SK-N-SH (cell line): ENCODE results near the gene TPP2. TPM values are rescaled to one million over a fixed set of nuclear protein-coding genes. Genes with fewer than 3 reads are reported as not detected.
A peak's percentile ranks its signal among the peaks of the same experiment; 100 is the strongest.

ENCODE experiments used
- CTCF ChIA-PET: fragments of 300-600, 350-600 bp; formaldehyde crosslinking; extraction: SDS; loops from one replicate; lab custom pipeline; 2021; lab: Yijun Ruan, JAX
- POLR2A ChIA-PET: fragments of 350-600 bp; sonication (Branson Sonifier 250); formaldehyde crosslinking; extraction: SDS; loops from one replicate; lab custom pipeline; 2020; ENCODE audit warnings: antibody characterized with exemption, inconsistent platforms; lab: Yijun Ruan, JAX
- DNase-seq: peaks from one replicate; pipeline ENCODE4 v3.0.0; 2012
- H2AFZ ChIP-seq: fragments of 200-600 bp; sonication (generic); 2 replicates; pipeline ENCODE4 v1.8.1; 2016; ENCODE audit warnings: antibody characterized with exemption, mild to moderate bottlenecking, low read depth
- H3F3A ChIP-seq: fragments of 200-600 bp; sonication (generic); replicated peaks from 2 replicates; pipeline ENCODE3; 2016; ENCODE audit warnings: antibody characterized with exemption, mild to moderate bottlenecking; ENCODE audit not compliant: insufficient read depth
- H3K27ac ChIP-seq, 2 experiments: fragments of 200-500 bp in 1 of 2; fragments of 200-600 bp in 1 of 2; sonication (Bioruptor generic) in 1 of 2; sonication (generic), shearing (Covaris generic) in 1 of 2; 2 replicates each; pipeline versions ENCODE4 v1.5.1 to v1.6.1; 2014 to 2016; ENCODE audit warnings: low read depth in 2 of 2, inconsistent platforms in 1 of 2, low read length in 1 of 2, mild to moderate bottlenecking in 1 of 2, mixed read lengths in 1 of 2
- H3K27me3 ChIP-seq: fragments of 200-600 bp; sonication (generic), shearing (Covaris generic); 2 replicates; pipeline ENCODE4 v1.6.1; 2016; ENCODE audit warnings: mixed run types; ENCODE audit not compliant: insufficient read depth
- H3K36me3 ChIP-seq, 2 experiments: fragments of 200-500 bp in 1 of 2; fragments of 200-600 bp in 1 of 2; sonication (Bioruptor generic) in 1 of 2; sonication (generic) in 1 of 2; replicated peaks in 1 of 2; 2 replicates each; pipeline versions ENCODE3 to v1.5.1; 2014 to 2016; ENCODE audit warnings: low read length in 1 of 2, mild to moderate bottlenecking in 1 of 2; ENCODE audit not compliant: insufficient read depth in 2 of 2, control insufficient read depth in 1 of 2
- H3K4me1 ChIP-seq, 2 experiments: fragments of 200-500 bp in 1 of 2; fragments of 200-600 bp in 1 of 2; sonication (Bioruptor generic) in 1 of 2; sonication (generic), shearing (Covaris generic) in 1 of 2; 2 replicates each; pipeline versions ENCODE4 v1.5.1 to v1.6.1; 2014 to 2016; ENCODE audit warnings: low read depth in 1 of 2, low read length in 1 of 2, mixed run types in 1 of 2; ENCODE audit not compliant: insufficient read depth in 2 of 2, control insufficient read depth in 1 of 2
- H3K4me2 ChIP-seq: fragments of 200-600 bp; sonication (generic), shearing (Covaris generic); 2 replicates; pipeline ENCODE4 v1.6.1; 2017; ENCODE audit warnings: mixed run types
- H3K4me3 ChIP-seq, 2 experiments: fragments of 200-500 bp in 1 of 2; fragments of 200-600 bp in 1 of 2; sonication (Bioruptor generic) in 1 of 2; sonication (generic), shearing (Covaris generic) in 1 of 2; 2 replicates each; pipeline versions ENCODE4 v1.5.1 to v1.8.1; 2014 to 2016; ENCODE audit warnings: low read depth in 2 of 2, inconsistent platforms in 1 of 2, low read length in 1 of 2, mild to moderate bottlenecking in 1 of 2, mixed read lengths in 1 of 2, moderate library complexity in 1 of 2
- H3K79me2 ChIP-seq: fragments of 200-600 bp; sonication (generic); 2 replicates; pipeline ENCODE4 v1.8.1; 2017; ENCODE audit warnings: mild to moderate bottlenecking; ENCODE audit not compliant: insufficient read depth
- H3K9ac ChIP-seq: fragments of 200-600 bp; sonication (generic); 2 replicates; pipeline ENCODE4 v1.6.1; 2017; ENCODE audit warnings: mixed run types
- H3K9me2 ChIP-seq: fragments of 200-600 bp; sonication (generic); 2 replicates; pipeline ENCODE4 v1.6.1; 2017; ENCODE audit warnings: mixed run types
- H3K9me3 ChIP-seq: fragments of 200-600 bp; sonication (generic); 2 replicates; pipeline ENCODE4 v1.6.1; 2017; ENCODE audit warnings: mixed run types, mild to moderate bottlenecking, moderate library complexity
- H4K20me1 ChIP-seq: fragments of 200-600 bp; sonication (generic); 2 replicates; pipeline ENCODE4 v1.6.1; 2017; ENCODE audit warnings: mild to moderate bottlenecking, mixed run types; ENCODE audit not compliant: insufficient read depth
- ELF1 ChIP-seq: IDR thresholded peaks from 2 replicates; pipeline ENCODE4 v1.4.0; 2012
- EP300 ChIP-seq, 2 experiments: IDR thresholded peaks; 2 replicates each; pipeline versions ENCODE4 v1.4.0 to v1.6.1; 2012; ENCODE audit warnings: borderline replicate concordance in 1 of 2, low read depth in 1 of 2, low read length in 1 of 2
- FOXJ3 ChIP-seq: sonication (generic); formaldehyde crosslinking; IDR thresholded peaks from 2 replicates; pipeline ENCODE4 v1.5.1; 2020; ENCODE audit warnings: mild to moderate bottlenecking, missing genetic modification reagents
- GATA2 ChIP-seq: sonication (generic); formaldehyde crosslinking; IDR thresholded peaks from 2 replicates; pipeline ENCODE4 v1.5.0; 2020; ENCODE audit warnings: mild to moderate bottlenecking, missing genetic modification reagents
- MAX ChIP-seq: IDR thresholded peaks from 2 replicates; pipeline ENCODE4 v1.4.0; 2012; ENCODE audit warnings: low read depth
- MEF2A ChIP-seq: IDR thresholded peaks from 2 replicates; pipeline ENCODE4 v1.4.0; 2012; ENCODE audit warnings: low read depth, borderline replicate concordance
- MXI1 ChIP-seq: IDR thresholded peaks from 2 replicates; pipeline ENCODE4 v1.6.1; 2012; ENCODE audit warnings: mild to moderate bottlenecking, low read depth, low read length, improper control_type of control experiment
- NFIC ChIP-seq: IDR thresholded peaks from 2 replicates; pipeline ENCODE4 v1.4.0; 2012; ENCODE audit warnings: borderline replicate concordance
- PBX3 ChIP-seq: IDR thresholded peaks from 2 replicates; pipeline ENCODE4; 2012
- RFX5 ChIP-seq: IDR thresholded peaks from 2 replicates; pipeline ENCODE4 v1.6.1; 2012; ENCODE audit warnings: mild to moderate bottlenecking, improper control_type of control experiment, low read length
- RXRA ChIP-seq: IDR thresholded peaks from 2 replicates; pipeline ENCODE4 v1.4.0; 2012; ENCODE audit warnings: low read depth, mild to moderate bottlenecking, borderline replicate concordance
- TAF1 ChIP-seq: IDR thresholded peaks from 2 replicates; pipeline ENCODE4 v1.6.1; 2012; ENCODE audit warnings: low read depth, mild to moderate bottlenecking, low read length, moderate library complexity, borderline replicate concordance
- TEAD4 ChIP-seq: IDR thresholded peaks from 2 replicates; pipeline ENCODE4 v1.4.0; 2012; ENCODE audit warnings: mild to moderate bottlenecking, borderline replicate concordance; ENCODE audit not compliant: insufficient read depth
- USF1 ChIP-seq: IDR thresholded peaks from 2 replicates; pipeline ENCODE4 v1.4.0; 2012; ENCODE audit warnings: low read depth, borderline replicate concordance
- USF2 ChIP-seq: fragments of 150-350 bp; IDR thresholded peaks from 2 replicates; pipeline ENCODE4 v1.6.1; 2017; ENCODE audit warnings: antibody characterized with exemption, low read length, low read depth, borderline replicate concordance
- YY1 ChIP-seq: IDR thresholded peaks from 2 replicates; pipeline ENCODE4 v1.4.0; 2012; ENCODE audit warnings: low read depth, mild to moderate bottlenecking
- WGBS: methylation state at CpG from one replicate; pipeline ENCODE4 v1.1.6; 2017; ENCODE audit warnings: low lambda C conversion rate; 5-methylcytosine and 5-hydroxymethylcytosine counted together
- polyA plus RNA-seq, 3 experiments: library from polyadenylated mRNA; depleted of rRNA; stranded (reverse); fragments of >200 nt; gene quantifications; 2 replicates each; pipeline ENCODE4 v1.2.3, GENCODE V29; 2012
- TF ChIP-seq, protein P1 (sequence below): IDR thresholded peaks from 2 replicates; pipeline ENCODE4 v1.6.1; 2012; ENCODE audit warnings: mild to moderate bottlenecking, low read depth, low read length, moderate library complexity

TPP2 gene
- polyA plus RNA-seq, 1 of the 3 experiments (the other 2 are of a cell fraction) = 8.3 TPM

DNA sequence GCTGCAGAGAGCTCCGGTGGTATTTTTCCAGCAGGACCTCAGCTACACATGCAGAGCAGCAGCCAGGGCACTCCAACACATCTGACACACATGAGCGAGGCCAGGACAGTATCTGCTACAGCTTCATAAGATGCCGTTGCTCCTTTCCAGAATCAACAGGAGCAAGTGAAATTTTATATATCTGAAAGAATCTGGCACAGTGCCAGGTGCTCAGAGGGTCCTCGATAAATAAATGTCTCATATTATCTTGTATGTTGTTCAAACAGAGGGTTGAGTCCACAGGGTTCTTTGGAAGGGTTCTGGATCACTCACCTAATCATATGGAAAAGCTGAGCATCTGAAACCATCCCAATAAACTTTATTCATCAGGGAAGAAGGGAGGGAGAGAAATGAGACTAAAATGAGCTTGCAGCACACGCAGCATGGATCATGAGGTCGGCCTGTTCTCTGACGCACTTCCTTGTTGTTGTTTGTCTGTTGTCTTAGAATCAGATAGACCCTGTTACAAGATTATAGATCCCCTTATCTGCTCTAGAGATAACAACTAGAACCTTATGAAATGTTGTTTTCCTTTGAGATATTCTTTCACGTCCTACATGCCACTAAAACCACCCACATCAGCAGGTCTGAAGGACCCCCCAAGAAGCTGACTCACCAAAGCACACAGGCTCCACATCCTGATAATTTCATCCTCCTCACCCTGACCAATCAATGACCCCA lies 101.3 kb downstream of the TPP2 start:
- H3K9me3 ChIP-seq = peaks cover 3% of the 10 kb centered on the region; the same call in 1 of the 2 replicates
- H3K36me3 ChIP-seq = no peaks in the 10 kb centered on the region
- H3K27ac ChIP-seq = no peak overlapping the region
- POLR2A ChIA-PET = no interaction called here
- DNase-seq = no peak
- no peaks in the 10 kb centered on the region for H4K20me1 ChIP-seq
- H2AFZ ChIP-seq = no peak overlapping the region
- peaks cover 6 to 8% of the 10 kb centered on the region in 2 experiments; a peak in 2 of 4 replicates for H3K4me1 ChIP-seq
- H3F3A ChIP-seq = peaks cover 3% of the 10 kb centered on the region
- TF ChIP-seq GATA2 (CRISPR knock-in tag) = no peak
- TF ChIP-seq NFIC = 0 out of 2 replicates have a peak, but pooled peaks have one; percentile 12
- H3K4me3 ChIP-seq = no peak overlapping the region
- no peaks in the 10 kb centered on the region for H3K9me2 ChIP-seq
- no peak overlapping the region for H3K4me2 ChIP-seq
- no peaks in the 10 kb centered on the region for H3K27me3 ChIP-seq
- no peaks in the 10 kb centered on the region for H3K79me2 ChIP-seq
- H3K9ac ChIP-seq = no peak overlapping the region
- WGBS = 75% methylated on average over 8 of the region's 8 CpGs
- CTCF ChIA-PET = interaction anchor here (1.0 kb wide), 1 partner anchor 15 kb away, joined by 3 read pairs; no protein-coding TSS in a partner anchor

DNA sequence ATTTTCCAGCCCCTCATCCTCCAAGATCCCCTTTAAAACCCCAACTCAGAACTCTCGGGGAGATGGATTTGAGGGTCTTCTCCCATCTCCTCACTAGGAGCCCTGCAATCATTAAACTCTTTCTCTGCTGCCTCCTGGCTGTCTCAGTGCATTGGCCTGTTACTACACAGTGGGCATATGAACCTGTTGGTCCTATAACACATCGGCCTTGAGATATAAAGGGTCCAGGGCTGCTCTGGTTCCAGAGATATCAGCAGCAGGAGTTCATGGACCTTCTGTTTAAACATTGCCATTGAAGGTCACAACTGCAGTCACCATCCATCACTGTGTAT lies 101.8 kb downstream of the TPP2 start:
- POLR2A ChIA-PET = no interaction called here
- no peaks in the 10 kb centered on the region for H3K36me3 ChIP-seq
- H3K27ac ChIP-seq = no peak overlapping the region
- no peaks in the 10 kb centered on the region for H3K9me2 ChIP-seq
- DNase-seq = no peak
- no peaks in the 10 kb centered on the region for H4K20me1 ChIP-seq
- TF ChIP-seq EP300 (IDR thresholded peaks at IDR 0.05; ENCODE audit: borderline replicate concordance in 1 of 2, low read depth in 1 of 2, low read length in 1 of 2) = no peak
- no peak for TF ChIP-seq USF1
- no peak for TF ChIP-seq YY1
- TF ChIP-seq FOXJ3 (CRISPR knock-in tag) = no peak
- TF ChIP-seq, protein P1, sequence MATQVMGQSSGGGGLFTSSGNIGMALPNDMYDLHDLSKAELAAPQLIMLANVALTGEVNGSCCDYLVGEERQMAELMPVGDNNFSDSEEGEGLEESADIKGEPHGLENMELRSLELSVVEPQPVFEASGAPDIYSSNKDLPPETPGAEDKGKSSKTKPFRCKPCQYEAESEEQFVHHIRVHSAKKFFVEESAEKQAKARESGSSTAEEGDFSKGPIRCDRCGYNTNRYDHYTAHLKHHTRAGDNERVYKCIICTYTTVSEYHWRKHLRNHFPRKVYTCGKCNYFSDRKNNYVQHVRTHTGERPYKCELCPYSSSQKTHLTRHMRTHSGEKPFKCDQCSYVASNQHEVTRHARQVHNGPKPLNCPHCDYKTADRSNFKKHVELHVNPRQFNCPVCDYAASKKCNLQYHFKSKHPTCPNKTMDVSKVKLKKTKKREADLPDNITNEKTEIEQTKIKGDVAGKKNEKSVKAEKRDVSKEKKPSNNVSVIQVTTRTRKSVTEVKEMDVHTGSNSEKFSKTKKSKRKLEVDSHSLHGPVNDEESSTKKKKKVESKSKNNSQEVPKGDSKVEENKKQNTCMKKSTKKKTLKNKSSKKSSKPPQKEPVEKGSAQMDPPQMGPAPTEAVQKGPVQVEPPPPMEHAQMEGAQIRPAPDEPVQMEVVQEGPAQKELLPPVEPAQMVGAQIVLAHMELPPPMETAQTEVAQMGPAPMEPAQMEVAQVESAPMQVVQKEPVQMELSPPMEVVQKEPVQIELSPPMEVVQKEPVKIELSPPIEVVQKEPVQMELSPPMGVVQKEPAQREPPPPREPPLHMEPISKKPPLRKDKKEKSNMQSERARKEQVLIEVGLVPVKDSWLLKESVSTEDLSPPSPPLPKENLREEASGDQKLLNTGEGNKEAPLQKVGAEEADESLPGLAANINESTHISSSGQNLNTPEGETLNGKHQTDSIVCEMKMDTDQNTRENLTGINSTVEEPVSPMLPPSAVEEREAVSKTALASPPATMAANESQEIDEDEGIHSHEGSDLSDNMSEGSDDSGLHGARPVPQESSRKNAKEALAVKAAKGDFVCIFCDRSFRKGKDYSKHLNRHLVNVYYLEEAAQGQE = no peak
- no peak for TF ChIP-seq TAF1
- TF ChIP-seq ELF1 = no peak
- no peak for TF ChIP-seq MEF2A
- TF ChIP-seq TEAD4 = no peak
- no peak for TF ChIP-seq PBX3
- TF ChIP-seq MXI1 = no peak
- TF ChIP-seq RFX5 = no peak
- TF ChIP-seq USF2 = no peak
- no peak for TF ChIP-seq NFIC
- no peak for TF ChIP-seq RXRA
- no peak for TF ChIP-seq MAX
- TF ChIP-seq, all 33 proteins: peak for 0
- no peaks in the 10 kb centered on the region for H3K27me3 ChIP-seq
- peaks cover 3% of the 10 kb centered on the region for H3F3A ChIP-seq
- H3K9ac ChIP-seq = no peak overlapping the region
- 76% methylated on average over 2 of the region's 2 CpGs for WGBS
- no peak overlapping the region for H3K4me2 ChIP-seq
- H3K9me3 ChIP-seq = peaks cover 3% of the 10 kb centered on the region; the same call in 1 of the 2 replicates
- no peak overlapping the region for H2AFZ ChIP-seq
- CTCF ChIA-PET = no interaction called here
- peaks cover 8 to 9% of the 10 kb centered on the region in 2 experiments; a peak in 3 of 4 replicates for H3K4me1 ChIP-seq
- no peaks in the 10 kb centered on the region for H3K79me2 ChIP-seq
- H3K4me3 ChIP-seq = no peak overlapping the region
